ENCODE measurements around the gene GATD1.

Gene GATD1

GRCh38 chr11:794766-795633 lies 17.7 kb upstream of the GATD1 start:
- H3K4me2 ChIP-seq: peak overlapping the region; percentile 99
- no peaks in the 10 kb centered on the region for H4K20me1 ChIP-seq (ENCODE audit: insufficient read depth)
- TF ChIP-seq CTCF (conservative IDR thresholded peaks at IDR 0.05; ENCODE audit: low read depth, low read length): no peak
- H3K27ac ChIP-seq: no peak overlapping the region
- H3K36me3 ChIP-seq (ENCODE audit: insufficient read depth): no peaks in the 10 kb centered on the region
- H3K79me2 ChIP-seq (ENCODE audit: insufficient read depth, low read depth): 0 out of 2 replicates have a peak, but pooled peaks cover 4% of the 10 kb centered on the region
- no peaks in the 10 kb centered on the region for H3K27me3 ChIP-seq (ENCODE audit: insufficient read depth, low read depth)
- no peak overlapping the region; the same call in 1 of the 2 replicates for H3K9ac ChIP-seq
- peaks cover 12% of the 10 kb centered on the region for H3K4me1 ChIP-seq (ENCODE audit: low read depth, poor library complexity, severe bottlenecking)
- H3K4me3 ChIP-seq (IDR thresholded peaks at IDR 0.05; ENCODE audit: insufficient read depth, low read depth, low read length): no peak overlapping the region
- no peak overlapping the region for H2AFZ ChIP-seq (ENCODE audit: low read depth)

- Histone ChIP-seq H3K27me3 (ENCODE audit: insufficient read depth, low read depth) (no peaks in the 10 kb centered on the region), H2AFZ (ENCODE audit: low read depth) (no peak overlapping the region), H4K20me1 (ENCODE audit: insufficient read depth) (no peaks in the 10 kb centered on the region), H3K4me3 (IDR thresholded peaks at IDR 0.05; ENCODE audit: insufficient read depth, low read depth, low read length) (no peak overlapping the region), H3K27ac (no peak overlapping the region), H3K4me1 (ENCODE audit: low read depth, poor library complexity, severe bottlenecking) (peaks cover 17% of the 10 kb centered on the region), H3K79me2 (ENCODE audit: insufficient read depth, low read depth) (0 out of 2 replicates have a peak, but pooled peaks cover 4% of the 10 kb centered on the region), H3K9ac (no peak overlapping the region), H3K36me3 (ENCODE audit: insufficient read depth) (no peaks in the 10 kb centered on the region), H3K4me2 (no peak overlapping the region)
- no peak for TF ChIP-seq CTCF (conservative IDR thresholded peaks at IDR 0.05; ENCODE audit: low read depth, low read length)
Measured at GRCh38 chr11:794013-794765, 16.9 kb upstream of the GATD1 start.

- H3K4me1 ChIP-seq (ENCODE audit: low read depth, poor library complexity, severe bottlenecking): peaks cover 19% of the 10 kb centered on the region
- H3K27me3 ChIP-seq (ENCODE audit: insufficient read depth, low read depth): no peaks in the 10 kb centered on the region
- no peak overlapping the region for H3K9ac ChIP-seq
- H3K36me3 ChIP-seq (ENCODE audit: insufficient read depth): no peaks in the 10 kb centered on the region
- H3K4me3 ChIP-seq (IDR thresholded peaks at IDR 0.05; ENCODE audit: insufficient read depth, low read depth, low read length): no peak overlapping the region
- TF ChIP-seq CTCF (conservative IDR thresholded peaks at IDR 0.05; ENCODE audit: low read depth, low read length): no peak
- no peak overlapping the region for H3K27ac ChIP-seq
- no peak overlapping the region for H2AFZ ChIP-seq (ENCODE audit: low read depth)
- H4K20me1 ChIP-seq (ENCODE audit: insufficient read depth): no peaks in the 10 kb centered on the region
- 0 out of 2 replicates have a peak, but pooled peaks cover 4% of the 10 kb centered on the region for H3K79me2 ChIP-seq (ENCODE audit: insufficient read depth, low read depth)
- H3K4me2 ChIP-seq: no peak overlapping the region
Measured at GRCh38 chr11:793556-793955, 16.3 kb upstream of the GATD1 start.

- Histone ChIP-seq H3K79me2 (ENCODE audit: insufficient read depth, low read depth) (0 out of 2 replicates have a peak, but pooled peaks cover 4% of the 10 kb centered on the region), H3K4me2 (no peak overlapping the region), H3K4me3 (IDR thresholded peaks at IDR 0.05; ENCODE audit: insufficient read depth, low read depth, low read length) (no peak overlapping the region), H3K27ac (no peak overlapping the region), H3K36me3 (ENCODE audit: insufficient read depth) (no peaks in the 10 kb centered on the region), H2AFZ (ENCODE audit: low read depth) (no peak overlapping the region), H3K4me1 (ENCODE audit: low read depth, poor library complexity, severe bottlenecking) (peaks cover 16% of the 10 kb centered on the region), H3K9ac (no peak overlapping the region), H4K20me1 (ENCODE audit: insufficient read depth) (no peaks in the 10 kb centered on the region), H3K27me3 (ENCODE audit: insufficient read depth, low read depth) (no peaks in the 10 kb centered on the region)
- TF ChIP-seq CTCF (conservative IDR thresholded peaks at IDR 0.05; ENCODE audit: low read depth, low read length): no peak
Measured at GRCh38 chr11:792873-793272, 15.6 kb upstream of the GATD1 start.
